Testis (tissue), 5 donors: ENCODE data around the gene ZNF530. TPM values are rescaled to one million over a fixed set of nuclear protein-coding genes. Genes with fewer than 3 reads are reported as not detected.

ENCODE experiments used
- DNase-seq: peaks from one replicate; pipeline ENCODE4 v3.0.0-alpha.2; 2019
- H3K27ac ChIP-seq, 2 donors: fragments of 200-600 bp; sonication (generic); one replicate each; pipeline ENCODE4 v1.5.1; 2019
- H3K27me3 ChIP-seq: fragments of 200-600 bp; sonication (generic); one replicate; pipeline ENCODE4 v1.5.1; 2019
- H3K36me3 ChIP-seq: fragments of 200-600 bp; sonication (generic); one replicate; pipeline ENCODE4 v1.5.1; 2017; ENCODE audit warnings: low read depth; ENCODE audit errors: missing control alignments
- H3K4me1 ChIP-seq: fragments of 200-600 bp; sonication (generic); one replicate; pipeline ENCODE4 v1.5.1; 2019
- H3K4me3 ChIP-seq, 2 donors: fragments of 200-600 bp; sonication (generic); one replicate each; pipeline ENCODE4 v1.5.1; 2017 to 2019
- H3K9me3 ChIP-seq: fragments of 200-600 bp; sonication (generic); one replicate; pipeline ENCODE4 v1.5.1; 2017
- CTCF ChIP-seq, 3 experiments: fragments of 450-650 bp in 2 of 3; fragments of 200-600 bp in 1 of 3; sonication (generic) in 1 of 3; IDR thresholded peaks; one replicate each; pipeline ENCODE4 v1.5.1; 2016 to 2019; ENCODE audit warnings: antibody characterized with exemption in 3 of 3, mild to moderate bottlenecking in 2 of 3, moderate library complexity in 1 of 3
- POLR2A ChIP-seq: fragments of 450-650 bp; IDR thresholded peaks from one replicate; pipeline ENCODE4 v1.6.1; 2017; ENCODE audit warnings: antibody characterized with exemption, mild to moderate bottlenecking, moderate library complexity
- WGBS, 2 donors: methylation state at CpG; one replicate each; pipeline ENCODE4 v1.1.5; 2018; 5-methylcytosine and 5-hydroxymethylcytosine counted together
- intact Hi-C: fragments of 100-400 bp; cut with DNase I; formaldehyde crosslinking; loops from one replicate; pipeline ENCODE4 v1.15.1; 2023; ENCODE audit warnings: low total_unique reads
- long read RNA-seq, 2 donors: transcript quantifications; one replicate each; lab custom pipeline, GENCODE V29; 2026
- polyA plus RNA-seq: library from polyadenylated mRNA; stranded (reverse); fragments of 350-450 nt; fragmentation: Illumina TruSeq; extraction: RNeasy Lipid Tissue Mini Kit (QIAGEN cat#74804); gene quantifications from one replicate; pipeline ENCODE4 v1.2.3, GENCODE V29; 2014; ENCODE audit warnings: low read depth, low replicate concordance; ENCODE audit not compliant: insufficient read depth
- total RNA-seq, 2 donors: library from RNA; depleted of rRNA; stranded (reverse); fragments of >200 nt; gene quantifications; one replicate each; pipeline ENCODE4 v1.2.3, GENCODE V29; 2016

Gene ZNF530
- 1 to 10 TPM; 4.6 to 9.8 TPM for total RNA-seq
- polyA plus RNA-seq: 3.0 TPM
- long read RNA-seq, donor 1, full-length matches to known transcripts: 5 of 5 reads
- long read RNA-seq, donor 1, partial matches to known transcripts: 0 of 5 reads
- long read RNA-seq, donor 1, other reads (novel, unspliced or antisense): 0 of 5 reads
- long read RNA-seq, donor 2: 0 reads

GRCh38 chr19:57599761-57600383 lies at the start of gene ZNF530:
ZNF530 (plus strand) TSS chr19:57599885; CDS start chr19:57604346, 4,461 bp downstream.
- WGBS, 2 donors: 0% methylated on average over 12 to 46 of the region's 53 CpGs
- Histone ChIP-seq H3K36me3 (no peaks in the 10 kb centered on the region), H3K4me3 (peak within 1 kb of the TSS; percentile 58 to 77), H3K27ac (no peak within 1 kb of the TSS), H3K27me3 (no peaks in the 10 kb centered on the region), H3K4me1 (no peaks in the 10 kb centered on the region), H3K9me3 (no peaks in the 10 kb centered on the region)
- intact Hi-C loops: no loop called here
- TF ChIP-seq POLR2A (no peak), CTCF (IDR thresholded peaks at IDR 0.05) (no peak)
- peak; percentile 97 for DNase-seq

GRCh38 chr19:57552432-57552831 lies 47.3 kb upstream of the ZNF530 start:
- no peak for DNase-seq
- H3K36me3 ChIP-seq: no peaks in the 10 kb centered on the region
- H3K9me3 ChIP-seq: no peaks in the 10 kb centered on the region
- intact Hi-C loops: no loop called here
- WGBS, 2 donors: 94 to 97% methylated on average over 2 of the region's 2 CpGs
- H3K27ac ChIP-seq: no peak overlapping the region
- H3K27me3 ChIP-seq: no peaks in the 10 kb centered on the region
- H3K4me1 ChIP-seq: no peaks in the 10 kb centered on the region
- no peak for TF ChIP-seq POLR2A
- no peak for TF ChIP-seq CTCF (IDR thresholded peaks at IDR 0.05)
- no peak overlapping the region for H3K4me3 ChIP-seq

- H3K4me1 ChIP-seq: peaks cover 9% of the 10 kb centered on the region
- intact Hi-C loops: no loop called here
- no peaks in the 10 kb centered on the region for H3K9me3 ChIP-seq
- no peak for TF ChIP-seq CTCF (IDR thresholded peaks at IDR 0.05)
- H3K4me3 ChIP-seq: no peak overlapping the region
- H3K36me3 ChIP-seq: no peaks in the 10 kb centered on the region
- H3K27me3 ChIP-seq: no peaks in the 10 kb centered on the region
- H3K27ac ChIP-seq: no peak overlapping the region
- 88 to 89% methylated on average over 5 of the region's 5 CpGs for WGBS, 2 donors
- no peak for DNase-seq
Observed at GRCh38 chr19:57557659-57558058, 42.0 kb upstream of the ZNF530 start.

- no peak for DNase-seq
- no peaks in the 10 kb centered on the region for H3K9me3 ChIP-seq
- 20 to 23% methylated on average over 6 of the region's 6 CpGs for WGBS, 2 donors
- H3K27me3 ChIP-seq: no peaks in the 10 kb centered on the region
- intact Hi-C loops: no loop called here
- peak overlapping the region in 1 of 2 donors; percentile 92 for H3K4me3 ChIP-seq
- TF ChIP-seq POLR2A: no peak
- TF ChIP-seq CTCF (IDR thresholded peaks at IDR 0.05): no peak
- peaks cover 9% of the 10 kb centered on the region for H3K4me1 ChIP-seq
- H3K36me3 ChIP-seq: no peaks in the 10 kb centered on the region
- no peak overlapping the region for H3K27ac ChIP-seq
Observed at GRCh38 chr19:57558525-57558924, 41.2 kb upstream of the ZNF530 start.

GRCh38 chr19:57559008-57559403 lies 40.7 kb upstream of the ZNF530 start:
- Histone ChIP-seq H3K4me1 (peaks cover 9% of the 10 kb centered on the region), H3K27ac (peak overlapping the region in 1 of 2 donors; percentile 34), H3K27me3 (no peaks in the 10 kb centered on the region), H3K9me3 (no peaks in the 10 kb centered on the region), H3K4me3 (peak overlapping the region; percentile 83 to 92), H3K36me3 (no peaks in the 10 kb centered on the region)
- TF ChIP-seq CTCF (IDR thresholded peaks at IDR 0.05): no peak
- TF ChIP-seq POLR2A: no peak
- DNase-seq: peak; percentile 31
- 0% methylated on average over 14 to 22 of the region's 22 CpGs for WGBS, 2 donors
- intact Hi-C loops: no loop called here
